ENCODE data around the gene SETDB2. TPM values are rescaled to one million over a fixed set of nuclear protein-coding genes. Genes with fewer than 3 reads are reported as not detected.

The SETDB2 gene
- total and polyA plus RNA-seq, 2 experiments from 2014 or later, result 2.8 to 5.7 TPM

- Histone ChIP-seq H3K79me2 (ENCODE audit: insufficient read depth) (peaks cover 21% of the 10 kb centered on the region), H3K36me3 (ENCODE audit: low read depth) (no peaks in the 10 kb centered on the region), H3K27ac (peak overlapping the region; percentile 42), H3K4me2 (ENCODE audit: unreplicated experiment) (peak overlapping the region; percentile 94), H3K9me2 (ENCODE audit: insufficient read depth) (no peaks in the 10 kb centered on the region), H3K4me1 (ENCODE audit: insufficient read depth) (peaks cover 32% of the 10 kb centered on the region), H4K20me1 (ENCODE audit: insufficient read depth) (no peaks in the 10 kb centered on the region), H3K9me3 (ENCODE audit: low read depth) (no peaks in the 10 kb centered on the region), H2AFZ (peak overlapping the region; percentile 43), H3F3A (ENCODE audit: insufficient read depth) (peaks cover 21% of the 10 kb centered on the region; the same call in 1 of the 2 replicates), H3K4me3 (peak overlapping the region; percentile 60), H3K9ac (peak overlapping the region; percentile 14), H3K27me3 (replicated peaks; ENCODE audit: insufficient read depth) (no peaks in the 10 kb centered on the region)
- WGBS, 2 experiments (ENCODE audit: low coverage in 1 of 2, low lambda C conversion rate in 2 of 2, missing lambda C conversion rate in 2 of 2), result 3 to 6% methylated on average over 4 of the region's 4 CpGs
- in situ Hi-C loops (cut with MboI), result no loop called here
- TF ChIP-seq EZH2 (IDR thresholded peaks at IDR 0.05; ENCODE audit: insufficient read depth, poor library complexity, severe bottlenecking) (no peak), EZH2phosphoT487 (IDR thresholded peaks at IDR 0.05; ENCODE audit: insufficient read depth, low read depth) (no peak)
- DNase-seq, result peak; percentile 75
Measured at GRCh38 chr13:49454388-49455006, 10.4 kb downstream of the SETDB2 start.

GRCh38 chr13:49455007-49455398, 10.9 kb downstream of the SETDB2 start:
- H3K79me2 ChIP-seq (ENCODE audit: insufficient read depth), result peaks cover 16% of the 10 kb centered on the region
- no peaks in the 10 kb centered on the region for H3K36me3 ChIP-seq (ENCODE audit: low read depth)
- peak overlapping the region; percentile 14 for H3K9ac ChIP-seq
- no peak overlapping the region for H2AFZ ChIP-seq
- peak overlapping the region; percentile 60; the same call in 1 of the 2 replicates for H3K4me3 ChIP-seq
- peaks cover 21% of the 10 kb centered on the region; the same call in 1 of the 2 replicates for H3F3A ChIP-seq (ENCODE audit: insufficient read depth)
- no peaks in the 10 kb centered on the region for H3K27me3 ChIP-seq (replicated peaks; ENCODE audit: insufficient read depth)
- DNase-seq, result no peak
- H4K20me1 ChIP-seq (ENCODE audit: insufficient read depth), result no peaks in the 10 kb centered on the region
- H3K9me2 ChIP-seq (ENCODE audit: insufficient read depth), result no peaks in the 10 kb centered on the region
- TF ChIP-seq EZH2phosphoT487 (IDR thresholded peaks at IDR 0.05; ENCODE audit: insufficient read depth, low read depth) (no peak), EZH2 (IDR thresholded peaks at IDR 0.05; ENCODE audit: insufficient read depth, poor library complexity, severe bottlenecking) (no peak)
- H3K27ac ChIP-seq, result peak overlapping the region; percentile 42
- H3K4me1 ChIP-seq (ENCODE audit: insufficient read depth), result peaks cover 32% of the 10 kb centered on the region
- no peaks in the 10 kb centered on the region for H3K9me3 ChIP-seq (ENCODE audit: low read depth)
- peak overlapping the region; percentile 94 for H3K4me2 ChIP-seq (ENCODE audit: unreplicated experiment)
- in situ Hi-C loops (cut with MboI), result no loop called here

GRCh38 chr13:49456156-49456555, 12.1 kb downstream of the SETDB2 start:
- 98 to 100% methylated on average over 1 of the region's 1 CpG for WGBS, 2 experiments (ENCODE audit: low coverage in 1 of 2, low lambda C conversion rate in 2 of 2, missing lambda C conversion rate in 2 of 2)
- Histone ChIP-seq H3K9ac (no peak overlapping the region), H3K4me3 (no peak overlapping the region), H3K27me3 (replicated peaks; ENCODE audit: insufficient read depth) (no peaks in the 10 kb centered on the region), H2AFZ (no peak overlapping the region), H3K9me3 (ENCODE audit: low read depth) (no peaks in the 10 kb centered on the region), H4K20me1 (ENCODE audit: insufficient read depth) (no peaks in the 10 kb centered on the region), H3F3A (ENCODE audit: insufficient read depth) (peaks cover 21% of the 10 kb centered on the region; the same call in 1 of the 2 replicates), H3K79me2 (ENCODE audit: insufficient read depth) (0 out of 2 replicates have a peak, but pooled peaks cover 10% of the 10 kb centered on the region), H3K9me2 (ENCODE audit: insufficient read depth) (no peaks in the 10 kb centered on the region), H3K4me1 (ENCODE audit: insufficient read depth) (peaks cover 32% of the 10 kb centered on the region), H3K4me2 (ENCODE audit: unreplicated experiment) (no peak overlapping the region), H3K36me3 (ENCODE audit: low read depth) (0 out of 2 replicates have a peak, but pooled peaks cover 2% of the 10 kb centered on the region), H3K27ac (no peak overlapping the region)
- in situ Hi-C loops (cut with MboI), result no loop called here
- no peak for DNase-seq
- TF ChIP-seq EZH2 (IDR thresholded peaks at IDR 0.05; ENCODE audit: insufficient read depth, poor library complexity, severe bottlenecking), result no peak
- TF ChIP-seq EZH2phosphoT487 (IDR thresholded peaks at IDR 0.05; ENCODE audit: insufficient read depth, low read depth), result no peak

GRCh38 chr13:49457221-49457620, 13.1 kb downstream of the SETDB2 start:
- in situ Hi-C loops (cut with MboI), result no loop called here
- H3K79me2 ChIP-seq (ENCODE audit: insufficient read depth), result 0 out of 2 replicates have a peak, but pooled peaks cover 10% of the 10 kb centered on the region
- TF ChIP-seq EZH2phosphoT487 (IDR thresholded peaks at IDR 0.05; ENCODE audit: insufficient read depth, low read depth) (no peak), EZH2 (IDR thresholded peaks at IDR 0.05; ENCODE audit: insufficient read depth, poor library complexity, severe bottlenecking) (no peak)
- peaks cover 32% of the 10 kb centered on the region for H3K4me1 ChIP-seq (ENCODE audit: insufficient read depth)
- H3K4me3 ChIP-seq, result no peak overlapping the region
- 0 out of 2 replicates have a peak, but pooled peaks cover 3% of the 10 kb centered on the region for H3K36me3 ChIP-seq (ENCODE audit: low read depth)
- DNase-seq, result peak; percentile 49
- H3K9me2 ChIP-seq (ENCODE audit: insufficient read depth), result no peaks in the 10 kb centered on the region
- peak overlapping the region; percentile 32 for H3K4me2 ChIP-seq (ENCODE audit: unreplicated experiment)
- H4K20me1 ChIP-seq (ENCODE audit: insufficient read depth), result no peaks in the 10 kb centered on the region
- no peaks in the 10 kb centered on the region for H3K9me3 ChIP-seq (ENCODE audit: low read depth)
- no peaks in the 10 kb centered on the region for H3K27me3 ChIP-seq (replicated peaks; ENCODE audit: insufficient read depth)
- peaks cover 21% of the 10 kb centered on the region; the same call in 1 of the 2 replicates for H3F3A ChIP-seq (ENCODE audit: insufficient read depth)
- H3K27ac ChIP-seq, result 0 out of 2 replicates have a peak overlapping the region, but pooled peaks have one; percentile 23
- no peak overlapping the region for H3K9ac ChIP-seq
- H2AFZ ChIP-seq, result no peak overlapping the region
- 26 to 27% methylated on average over 7 of the region's 7 CpGs for WGBS, 2 experiments (ENCODE audit: low coverage in 1 of 2, low lambda C conversion rate in 2 of 2, missing lambda C conversion rate in 2 of 2)
